ENCODE measurements around the gene KREMEN1. TPM values are rescaled to one million over a fixed set of nuclear protein-coding genes. Genes with fewer than 3 reads are reported as not detected.

Gene KREMEN1
- total and polyA plus RNA-seq, 2 experiments from 2014 or later = 1.8 to 3.8 TPM

GRCh38 chr22:29048822-29049654 lies 23.8 kb upstream of the KREMEN1 start (continued):
- TF ChIP-seq REST (IDR thresholded peaks at IDR 0.05; ENCODE audit: unreplicated experiment) (no peak), ETS1 (IDR thresholded peaks at IDR 0.05) (no peak), ZNF114 (CRISPR knock-in tag; IDR thresholded peaks at IDR 0.05) (no peak), EZH2 (IDR thresholded peaks at IDR 0.05; ENCODE audit: low read depth, unreplicated experiment) (no peak), POLR2AphosphoS5 (IDR thresholded peaks at IDR 0.05; ENCODE audit: low read depth) (no peak; the same call in 1 of the 2 replicates), CREB1 (CRISPR knock-in tag; IDR thresholded peaks at IDR 0.05; ENCODE audit: low read depth) (no peak), CTCF (conservative IDR thresholded peaks at IDR 0.05; ENCODE audit: low read depth in 2 of 2) (no peak), STAT1 (IDR thresholded peaks at IDR 0.05; ENCODE audit: unreplicated experiment) (no peak), NANOG (IDR thresholded peaks at IDR 0.05; ENCODE audit: borderline replicate concordance) (no peak)

GRCh38 chr22:29049655-29050263 lies 23.1 kb upstream of the KREMEN1 start:
- Histone ChIP-seq H3K36me3 (ENCODE audit: insufficient read depth) (peaks cover 14% of the 10 kb centered on the region; the same call in 1 of the 2 replicates), H2AFZ (no peak overlapping the region), H3K27ac (ENCODE audit: low read depth) (no peak overlapping the region), H3K79me2 (replicated peaks; ENCODE audit: insufficient read depth) (no peaks in the 10 kb centered on the region), H3F3A (replicated peaks; ENCODE audit: low read depth) (peaks cover 8% of the 10 kb centered on the region; the same call in 1 of the 2 replicates), H3K4me3 (no peak overlapping the region), H3K4me2 (no peak overlapping the region), H3K4me1 (ENCODE audit: insufficient read depth) (peaks cover 20% of the 10 kb centered on the region), H3K9me2 (ENCODE audit: insufficient read depth) (no peaks in the 10 kb centered on the region), H3K27me3 (ENCODE audit: insufficient read depth) (no peaks in the 10 kb centered on the region), H4K20me1 (replicated peaks; ENCODE audit: insufficient read depth) (no peaks in the 10 kb centered on the region)
- no peak overlapping the region for H3K27ac Mint-ChIP-seq
- no peak for DNase-seq (ENCODE audit: low spot score)
- H3K4me1 Mint-ChIP-seq = peaks cover 22% of the 10 kb centered on the region
- TF ChIP-seq CREB1 (CRISPR knock-in tag; IDR thresholded peaks at IDR 0.05; ENCODE audit: low read depth) = no peak
- TF ChIP-seq STAT1 (IDR thresholded peaks at IDR 0.05; ENCODE audit: unreplicated experiment) = no peak
- TF ChIP-seq EZH2phosphoT487 (IDR thresholded peaks at IDR 0.05; ENCODE audit: unreplicated experiment) = no peak
- TF ChIP-seq EZH2 (IDR thresholded peaks at IDR 0.05; ENCODE audit: low read depth, unreplicated experiment) = no peak
- no peak for TF ChIP-seq POLR2AphosphoS5 (IDR thresholded peaks at IDR 0.05; ENCODE audit: low read depth)
- TF ChIP-seq JUNB (IDR thresholded peaks at IDR 0.05; ENCODE audit: unreplicated experiment) = no peak
- no peak for TF ChIP-seq ZNF331 (CRISPR knock-in tag; IDR thresholded peaks at IDR 0.05; ENCODE audit: low read depth)
- peaks cover 23% of the 10 kb centered on the region for H3K27me3 Mint-ChIP-seq (ENCODE audit: insufficient read depth, low read depth, poor library complexity)
- ATAC-seq = peak; percentile 36
- no peak overlapping the region for H3K4me3 Mint-ChIP-seq
- no peaks in the 10 kb centered on the region for H3K9me3 Mint-ChIP-seq
- H3K36me3 Mint-ChIP-seq (ENCODE audit: low read depth) = peaks cover 49% of the 10 kb centered on the region
